GM10266 (cell line): Measurements from ENCODE around the gene EEF1G.

Source experiments
- DNase-seq: peaks from one replicate; pipeline ENCODE4 v3.0.0; 2012; ENCODE audit errors: extremely low spot score
- TF ChIP-seq, protein P1 (sequence below): IDR thresholded peaks from 2 replicates; pipeline ENCODE4 v1.5.1; 2012; ENCODE audit warnings: mild to moderate bottlenecking, low read depth; ENCODE audit not compliant: control insufficient read depth, insufficient read depth; ENCODE audit errors: missing control alignments

The EEF1G gene

DNA sequence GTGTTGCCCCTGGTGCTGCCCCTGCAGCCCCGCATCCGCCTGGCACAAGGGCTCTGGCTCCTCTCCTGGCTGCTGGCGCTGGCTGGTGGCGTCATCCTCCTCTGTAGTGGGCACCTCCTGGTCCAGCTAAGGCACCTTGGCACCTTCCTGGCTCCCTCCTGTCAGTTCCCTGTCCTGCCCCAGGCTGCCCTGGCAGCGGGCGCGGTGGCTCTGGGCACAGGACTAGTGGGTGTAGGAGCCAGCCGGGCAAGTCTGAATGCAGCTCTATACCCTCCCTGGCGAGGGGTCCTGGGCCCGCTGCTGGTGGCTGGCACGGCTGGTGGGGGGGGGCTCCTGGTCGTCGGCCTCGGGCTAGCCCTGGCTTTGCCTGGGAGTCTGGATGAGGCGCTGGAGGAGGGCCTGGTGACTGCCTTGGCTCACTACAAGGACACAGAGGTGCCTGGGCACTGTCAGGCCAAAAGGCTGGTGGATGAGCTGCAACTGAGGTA lies 39.6 kb upstream of the EEF1G start:
- no peak for DNase-seq
- TF ChIP-seq, protein P1, sequence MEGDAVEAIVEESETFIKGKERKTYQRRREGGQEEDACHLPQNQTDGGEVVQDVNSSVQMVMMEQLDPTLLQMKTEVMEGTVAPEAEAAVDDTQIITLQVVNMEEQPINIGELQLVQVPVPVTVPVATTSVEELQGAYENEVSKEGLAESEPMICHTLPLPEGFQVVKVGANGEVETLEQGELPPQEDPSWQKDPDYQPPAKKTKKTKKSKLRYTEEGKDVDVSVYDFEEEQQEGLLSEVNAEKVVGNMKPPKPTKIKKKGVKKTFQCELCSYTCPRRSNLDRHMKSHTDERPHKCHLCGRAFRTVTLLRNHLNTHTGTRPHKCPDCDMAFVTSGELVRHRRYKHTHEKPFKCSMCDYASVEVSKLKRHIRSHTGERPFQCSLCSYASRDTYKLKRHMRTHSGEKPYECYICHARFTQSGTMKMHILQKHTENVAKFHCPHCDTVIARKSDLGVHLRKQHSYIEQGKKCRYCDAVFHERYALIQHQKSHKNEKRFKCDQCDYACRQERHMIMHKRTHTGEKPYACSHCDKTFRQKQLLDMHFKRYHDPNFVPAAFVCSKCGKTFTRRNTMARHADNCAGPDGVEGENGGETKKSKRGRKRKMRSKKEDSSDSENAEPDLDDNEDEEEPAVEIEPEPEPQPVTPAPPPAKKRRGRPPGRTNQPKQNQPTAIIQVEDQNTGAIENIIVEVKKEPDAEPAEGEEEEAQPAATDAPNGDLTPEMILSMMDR: no peak

DNA sequence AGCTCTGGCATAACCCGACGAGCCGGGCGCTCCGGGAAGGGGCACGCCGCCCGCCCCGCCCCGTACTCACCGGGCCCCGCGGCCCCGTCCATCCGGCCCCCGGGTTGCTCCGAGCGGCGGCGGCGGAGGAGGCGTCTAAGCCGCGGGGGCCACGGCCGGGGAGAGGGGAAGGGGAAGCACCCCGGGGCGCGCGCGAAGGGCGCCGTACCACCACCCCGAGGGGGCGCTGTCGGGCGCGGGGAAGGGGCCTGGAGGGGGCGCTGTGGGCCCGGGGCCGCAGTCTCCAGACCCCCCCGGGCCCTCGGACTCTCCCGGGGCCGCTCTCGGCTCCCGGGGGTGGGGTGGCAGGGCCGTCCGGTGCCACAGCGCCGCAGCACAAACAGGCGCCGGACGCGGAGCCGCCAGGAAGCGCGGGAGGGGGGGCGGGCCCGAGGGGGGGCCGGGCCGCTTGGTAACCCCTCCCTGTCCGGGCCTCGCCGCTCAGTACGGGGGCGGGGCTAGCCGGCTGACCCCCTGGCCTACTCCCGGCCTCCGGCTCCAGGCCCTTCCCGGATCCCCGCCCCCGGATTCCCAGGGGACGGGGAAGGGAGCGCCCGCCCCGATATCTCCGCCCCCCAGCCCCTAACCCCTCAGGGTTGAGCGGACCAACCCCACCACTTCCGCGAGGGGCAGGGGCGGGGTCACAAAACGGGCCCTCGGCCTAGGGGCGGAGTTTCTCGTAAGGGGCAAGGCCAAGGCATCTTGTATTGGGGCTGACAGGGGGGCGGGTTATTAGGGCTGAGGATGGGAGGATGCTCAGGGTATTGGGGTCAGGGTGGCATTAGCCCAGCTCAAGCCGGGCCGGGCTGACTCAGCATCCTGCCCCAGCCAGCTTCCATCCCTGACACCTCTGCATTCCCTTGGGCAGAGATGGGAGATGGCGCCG lies 38.9 kb upstream of the EEF1G start, which contains the start of the genes EML3 and ROM1:
TSS of gene EML3 (minus strand) at position 410 of the 925 bp plus-strand sequence. CDS start at position 92, 318 bp downstream.
TSS of gene ROM1 (plus strand) at position 892 of the 925 bp plus-strand sequence. CDS start at position 917, 25 bp downstream.
- TF ChIP-seq, protein P1: peak; percentile 92
- DNase-seq: peak; percentile 96

DNA sequence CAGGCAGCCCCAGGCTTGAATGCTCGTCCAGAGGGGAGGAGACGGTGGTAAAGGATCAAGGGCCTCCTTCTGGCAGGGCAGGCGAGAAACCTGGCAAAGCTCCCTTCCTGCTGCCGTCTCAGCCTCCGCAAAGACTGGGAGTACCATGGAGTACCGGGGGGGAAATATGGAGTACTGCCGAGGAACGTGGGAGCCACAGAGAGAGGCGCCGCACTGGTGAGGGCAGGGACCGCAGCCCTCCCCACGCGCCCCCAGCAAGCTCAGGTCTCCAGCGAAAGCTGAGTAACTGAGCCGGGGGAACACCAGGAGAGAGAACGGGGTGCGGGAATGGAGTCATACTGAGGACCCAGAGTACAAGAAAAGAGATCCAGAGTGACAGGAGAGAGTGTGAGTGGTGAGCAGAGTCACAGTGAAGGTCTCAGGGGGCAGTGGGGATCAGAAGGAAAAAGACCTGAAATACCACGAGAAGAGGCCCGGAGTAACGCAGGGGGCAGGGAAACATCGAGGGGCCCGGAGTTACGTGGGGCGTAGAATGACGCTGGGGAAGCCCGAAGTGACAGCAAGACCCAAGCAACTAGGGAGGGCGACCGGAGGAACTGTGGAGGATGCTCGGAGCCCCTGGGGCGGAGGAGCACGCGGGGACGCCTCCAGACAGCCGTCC lies 38.1 kb upstream of the EEF1G start:
- TF ChIP-seq, protein P1: no peak

DNA sequence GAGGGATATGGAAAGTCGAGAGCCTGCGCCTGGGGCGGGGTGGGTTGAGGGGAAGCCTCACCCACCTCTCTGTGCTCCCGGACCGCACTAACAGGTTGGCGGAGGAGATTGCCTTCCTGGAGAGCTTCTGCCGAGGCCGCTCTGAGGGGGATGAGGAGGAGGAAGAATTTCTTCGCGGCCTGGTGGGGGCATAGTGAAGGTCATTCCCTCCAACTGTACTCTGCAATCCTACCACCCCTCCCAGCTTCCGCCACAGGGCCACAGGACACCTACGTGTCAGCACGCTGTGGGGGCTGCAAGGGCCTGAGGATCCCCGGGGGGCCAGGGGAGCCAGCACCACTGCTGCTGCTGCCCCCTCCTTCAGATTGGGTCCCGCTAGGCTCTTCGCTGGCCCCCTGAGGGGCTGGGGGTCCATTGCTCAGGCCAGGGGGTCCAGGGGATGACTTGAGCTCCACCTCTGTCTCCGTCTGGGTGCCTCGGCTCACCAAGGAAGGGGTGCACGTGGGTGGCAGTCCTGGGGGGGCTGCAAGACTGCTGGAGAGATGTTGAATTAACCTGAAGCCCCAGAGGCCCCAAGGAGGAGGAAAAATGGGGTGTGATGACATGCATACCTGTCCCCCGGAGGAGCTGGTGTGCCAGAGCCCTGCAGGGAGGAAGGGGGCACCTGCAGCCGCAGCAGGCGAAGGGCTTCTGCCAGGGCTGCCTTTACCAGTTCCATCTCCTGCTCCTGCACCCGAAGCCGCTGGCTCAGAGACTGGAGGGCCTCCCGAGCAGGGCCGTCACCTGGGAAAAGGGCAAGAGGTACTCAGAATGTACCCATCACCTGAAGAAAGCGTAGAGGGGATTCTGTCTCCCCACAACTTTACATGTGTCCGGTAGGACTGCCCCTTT lies 37.4 kb upstream of the EEF1G start:
- TF ChIP-seq, protein P1: no peak
- no peak for DNase-seq

More for the DNA sequence above, 38.1 kb upstream of the EEF1G start:
- peak; percentile 78 for DNase-seq

DNA sequence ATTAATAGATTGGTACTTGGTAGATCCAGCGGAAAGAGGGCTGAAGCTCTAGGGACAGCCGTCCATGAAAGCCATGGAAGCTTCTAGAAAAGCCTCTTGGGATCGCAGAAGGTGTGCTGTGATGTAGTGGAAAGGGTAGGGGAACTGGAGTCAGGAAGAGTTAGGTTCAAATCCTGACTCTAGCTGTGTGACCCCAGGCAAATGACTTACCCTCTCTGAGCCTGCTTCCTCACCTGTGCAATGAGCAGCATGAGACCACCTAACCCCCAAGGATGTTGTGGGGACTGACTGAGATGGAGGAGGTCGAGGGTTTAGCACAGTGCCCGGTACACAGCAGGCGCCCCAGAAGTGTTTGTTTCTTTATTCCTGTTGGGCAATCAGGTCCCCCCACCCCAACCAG lies 36.7 kb upstream of the EEF1G start:
- TF ChIP-seq, protein P1: no peak
- DNase-seq: no peak

DNA sequence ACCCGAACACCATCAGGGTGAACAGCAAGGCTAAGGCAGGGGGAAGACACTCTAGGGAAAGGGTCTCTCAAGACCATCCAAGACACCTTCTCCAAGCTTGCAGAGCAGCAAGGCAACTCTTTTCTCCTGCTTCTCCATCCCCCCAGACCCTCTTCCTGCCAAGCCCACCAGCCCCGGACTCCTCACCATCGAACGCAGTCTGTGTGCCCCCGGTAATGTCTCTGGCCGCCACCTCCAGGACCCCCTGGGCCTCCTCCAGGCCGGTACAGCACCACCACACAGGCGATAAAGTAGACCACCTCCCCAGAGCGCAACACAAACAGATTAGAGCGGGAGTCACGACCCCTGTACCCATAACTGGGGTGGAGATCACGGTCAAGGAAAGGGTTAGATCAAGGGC lies 35.1 kb upstream of the EEF1G start:
- no peak for DNase-seq
- TF ChIP-seq, protein P1: no peak
